Spleen (tissue), 11 donors: ENCODE measurements around the gene PPP1R16B. TPM values are rescaled to one million over a fixed set of nuclear protein-coding genes. Genes with fewer than 3 reads are reported as not detected.

Experiments used
- DNase-seq: peaks from one replicate; pipeline ENCODE4 v3.0.0-alpha.2; 2020
- H3K27ac ChIP-seq, 8 donors: fragments of 200-600 bp; sonication (generic) in 7 of 8; 1 replicate in 4 of 8; 2 replicates in 4 of 8; pipeline versions ENCODE4 v1.5.0 to v1.8.0; 2016 to 2021; ENCODE audit warnings: inconsistent platforms in 4 of 8, mild to moderate bottlenecking in 4 of 8, moderate library complexity in 1 of 8
- H3K27me3 ChIP-seq, 7 donors: fragments of 200-600 bp; sonication (generic) in 6 of 7; replicated peaks in 1 of 7; 1 replicate in 4 of 7; 2 replicates in 3 of 7; pipeline versions ENCODE4 v1.5.0 to v1.8.0; 2016 to 2021; ENCODE audit warnings: inconsistent platforms in 3 of 7, mild to moderate bottlenecking in 1 of 7
- H3K36me3 ChIP-seq, 6 donors: fragments of 200-600 bp; sonication (generic) in 5 of 6; 1 replicate in 4 of 6; 2 replicates in 2 of 6; pipeline versions ENCODE4 v1.5.0 to v1.8.0; 2016 to 2021; ENCODE audit warnings: inconsistent platforms in 2 of 6
- H3K4me1 ChIP-seq, 6 donors: fragments of 200-600 bp; sonication (generic) in 5 of 6; 1 replicate in 3 of 6; 2 replicates in 3 of 6; pipeline versions ENCODE4 v1.5.0 to v1.8.0; 2016 to 2021; ENCODE audit warnings: inconsistent platforms in 3 of 6
- H3K4me3 ChIP-seq, 8 donors: fragments of 200-600 bp; sonication (generic) in 7 of 8; 1 replicate in 4 of 8; 2 replicates in 4 of 8; pipeline versions ENCODE4 v1.5.0 to v1.8.0; 2016 to 2021; ENCODE audit warnings: inconsistent platforms in 4 of 8, mild to moderate bottlenecking in 4 of 8, moderate library complexity in 2 of 8
- H3K9me3 ChIP-seq, 8 donors: fragments of 200-600 bp; sonication (generic) in 7 of 8; 1 replicate in 4 of 8; 2 replicates in 4 of 8; pipeline versions ENCODE4 v1.5.0 to v1.8.0; 2016 to 2021; ENCODE audit warnings: inconsistent platforms in 4 of 8
- POLR2A ChIP-seq, 3 donors: fragments of 450-650 bp; IDR thresholded peaks; one replicate each; pipeline ENCODE4 v1.5.1; 2017; ENCODE audit warnings: antibody characterized with exemption in 3 of 3, mild to moderate bottlenecking in 1 of 3
- POLR2AphosphoS5 ChIP-seq, 3 donors: sonication (generic); formaldehyde crosslinking; IDR thresholded peaks; one replicate each; pipeline ENCODE4 v1.5.1; 2017; ENCODE audit warnings: antibody characterized with exemption in 3 of 3
- WGBS, 5 donors: extraction: QIAGEN DNeasy Blood & Tissue Kit in 3 of 5; methylation state at CpG; one replicate each; pipeline versions ENCODE4 v1.1.5 to v1.1.7; 2013 to 2018; 5-methylcytosine and 5-hydroxymethylcytosine counted together
- intact Hi-C: fragments of 100-400 bp; cut with DNase I; formaldehyde crosslinking; loops from one replicate; pipeline ENCODE4 v1.15.0; 2023; ENCODE audit warnings: low total_unique reads
- polyA plus RNA-seq, 3 donors: library from polyadenylated mRNA; stranded (reverse); fragments of 200-250 nt; gene quantifications; one replicate each; pipeline ENCODE4 v1.2.1, GENCODE V29; 2013
- small RNA-seq, 4 donors: library from RNA; depleted of rRNA; stranded (forward); fragments of <200 nt; gene quantifications; one replicate each; pipeline ENCODE3, GENCODE V24; 2016
- total RNA-seq, 7 donors: library from RNA; depleted of rRNA in 3 of 7; stranded (reverse); fragments of >200 nt in 3 of 7; fragmentation: NEBNext Ultra II Directional in 4 of 7; extraction: Animal tissue kit (Norgen Biotek cat#: 25700) in 4 of 7; gene quantifications; one replicate each; pipeline versions ENCODE4 v1.1.0 to v1.2.1, GENCODE V29; 2016 to 2021
- TF ChIP-seq, protein P1 (sequence below), 11 experiments: fragments of 200-600 bp in 7 of 11; fragments of 450-650 bp in 4 of 11; sonication (generic) in 4 of 11; IDR thresholded peaks in 8 of 11; conservative IDR thresholded peaks in 3 of 11; 1 replicate in 7 of 11; 2 replicates in 4 of 11; pipeline versions ENCODE4 v1.4.0 to v1.8.0; 2016 to 2021; ENCODE audit warnings: antibody characterized with exemption in 11 of 11, inconsistent platforms in 4 of 11, mild to moderate bottlenecking in 1 of 11
- donor health status: healthy with polysubstance abuse.
- donor health status: DM: no; HTN: no; CAD: no; lungs with moderate emphysema.
- donor health status: DM: no; HTN: no; CAD: no.
- donor health status: Bipolar disorder and iron deficiency.
- donor health status: healthy.
- donor health status: DM: no; HTN: no; CAD: no.
- donor health status: DM: yes; HTN: yes; CAD: no.

PPP1R16B gene
- total and polyA plus RNA-seq, 10 donors: 16.0 to 66.0 (median 43.1) TPM

DNA sequence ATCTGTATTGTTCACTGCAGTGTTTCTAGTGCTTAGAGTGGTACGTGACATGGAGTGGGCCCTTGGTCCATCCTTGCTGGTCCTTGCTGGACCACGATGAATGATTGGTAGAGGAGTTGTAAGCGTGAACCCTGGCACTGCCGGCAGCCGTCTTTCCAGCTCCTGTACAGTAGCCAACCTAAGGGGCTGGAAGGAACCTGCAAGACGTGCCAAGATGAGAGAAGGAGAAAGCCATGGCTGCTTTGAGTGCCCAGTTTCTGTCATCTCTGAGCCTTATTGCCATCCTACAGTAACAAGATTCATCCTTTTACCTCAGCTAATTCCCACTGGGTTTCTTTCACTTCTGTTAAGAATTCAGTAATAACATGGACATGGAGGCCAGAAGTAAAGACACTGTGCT lies 162.6 kb downstream of the PPP1R16B start:
- Histone ChIP-seq H3K4me3 (no peak overlapping the region), H3K4me1 (peaks cover 4 to 20% (median 7%) of the 10 kb centered on the region in 6 donors), H3K36me3 (peaks cover 0 to 72% (median 22%) of the 10 kb centered on the region in 6 donors), H3K9me3 (no peaks in the 10 kb centered on the region), H3K27me3 (no peaks in the 10 kb centered on the region), H3K27ac (no peak overlapping the region)
- WGBS, 5 donors: 93 to 98% (median 95%) methylated on average over 5 to 6 of the region's 6 CpGs
- intact Hi-C loops: no loop called here
- TF ChIP-seq POLR2AphosphoS5 (IDR thresholded peaks at IDR 0.05): no peak
- no peak for TF ChIP-seq POLR2A (IDR thresholded peaks at IDR 0.05)
- TF ChIP-seq, protein P1, sequence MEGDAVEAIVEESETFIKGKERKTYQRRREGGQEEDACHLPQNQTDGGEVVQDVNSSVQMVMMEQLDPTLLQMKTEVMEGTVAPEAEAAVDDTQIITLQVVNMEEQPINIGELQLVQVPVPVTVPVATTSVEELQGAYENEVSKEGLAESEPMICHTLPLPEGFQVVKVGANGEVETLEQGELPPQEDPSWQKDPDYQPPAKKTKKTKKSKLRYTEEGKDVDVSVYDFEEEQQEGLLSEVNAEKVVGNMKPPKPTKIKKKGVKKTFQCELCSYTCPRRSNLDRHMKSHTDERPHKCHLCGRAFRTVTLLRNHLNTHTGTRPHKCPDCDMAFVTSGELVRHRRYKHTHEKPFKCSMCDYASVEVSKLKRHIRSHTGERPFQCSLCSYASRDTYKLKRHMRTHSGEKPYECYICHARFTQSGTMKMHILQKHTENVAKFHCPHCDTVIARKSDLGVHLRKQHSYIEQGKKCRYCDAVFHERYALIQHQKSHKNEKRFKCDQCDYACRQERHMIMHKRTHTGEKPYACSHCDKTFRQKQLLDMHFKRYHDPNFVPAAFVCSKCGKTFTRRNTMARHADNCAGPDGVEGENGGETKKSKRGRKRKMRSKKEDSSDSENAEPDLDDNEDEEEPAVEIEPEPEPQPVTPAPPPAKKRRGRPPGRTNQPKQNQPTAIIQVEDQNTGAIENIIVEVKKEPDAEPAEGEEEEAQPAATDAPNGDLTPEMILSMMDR (IDR thresholded peaks at IDR 0.05 in 8 of 11, conservative IDR thresholded peaks at IDR 0.05 in 3 of 11): no peak
- no peak for DNase-seq

DNA sequence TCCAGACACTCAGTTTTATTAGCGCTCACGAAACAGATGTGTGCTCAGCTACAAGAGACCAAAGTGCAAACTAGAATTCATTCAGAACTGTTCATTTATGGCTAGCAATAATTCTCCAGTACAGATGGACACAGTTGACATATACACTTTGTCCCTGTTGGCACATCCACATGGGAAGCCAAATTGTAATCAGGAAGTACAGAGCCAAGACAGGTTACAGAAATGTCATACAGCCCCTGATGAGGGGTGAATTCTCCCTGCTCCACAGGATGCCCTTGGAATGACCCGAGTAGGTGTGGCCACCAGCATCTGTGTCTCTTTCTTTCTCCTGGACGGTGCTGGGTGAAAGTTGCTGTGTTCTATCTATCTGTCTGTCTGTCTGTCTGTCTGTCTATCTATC lies 164.2 kb downstream of the PPP1R16B start:
- intact Hi-C loops: no loop called here
- no peak overlapping the region for H3K4me3 ChIP-seq
- no peak for DNase-seq
- TF ChIP-seq POLR2AphosphoS5 (IDR thresholded peaks at IDR 0.05): no peak
- no peak for TF ChIP-seq POLR2A (IDR thresholded peaks at IDR 0.05)
- TF ChIP-seq, protein P1 (IDR thresholded peaks at IDR 0.05 in 8 of 11, conservative IDR thresholded peaks at IDR 0.05 in 3 of 11): no peak
- no peak overlapping the region for H3K27ac ChIP-seq
- peaks cover 0 to 3% (median 0%) of the 10 kb centered on the region in 6 donors for H3K4me1 ChIP-seq
- no peaks in the 10 kb centered on the region for H3K27me3 ChIP-seq
- no peaks in the 10 kb centered on the region for H3K9me3 ChIP-seq
- WGBS, 5 donors: 79 to 92% (median 87%) methylated on average over 4 of the region's 4 CpGs
- H3K36me3 ChIP-seq: peaks cover 0 to 82% (median 25%) of the 10 kb centered on the region in 6 donors

DNA sequence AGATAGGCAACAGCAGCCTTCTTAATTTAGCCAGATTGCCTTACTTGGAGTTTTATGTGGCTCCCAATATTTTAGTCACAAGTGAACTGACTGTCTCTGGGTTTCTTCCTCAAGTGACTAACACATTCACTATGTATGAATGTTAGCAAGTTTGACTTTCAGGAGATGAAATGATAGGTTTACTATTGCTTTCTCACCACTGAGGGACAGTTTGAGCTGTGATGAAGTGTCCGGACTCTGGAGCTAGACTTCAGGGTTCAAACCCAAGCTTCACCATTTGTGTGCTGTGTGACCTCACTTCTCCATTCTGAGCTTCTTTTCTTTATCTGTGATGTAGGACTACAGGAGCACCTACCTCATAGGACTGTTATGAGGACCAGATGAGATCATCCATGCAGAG lies 164.8 kb downstream of the PPP1R16B start:
- intact Hi-C loops: no loop called here
- 84 to 100% (median 97%) methylated on average over 1 of the region's 1 CpG for WGBS, 5 donors
- no peak overlapping the region for H3K4me3 ChIP-seq
- H3K27ac ChIP-seq: no peak overlapping the region
- no peaks in the 10 kb centered on the region for H3K27me3 ChIP-seq
- TF ChIP-seq, protein P1 (IDR thresholded peaks at IDR 0.05 in 8 of 11, conservative IDR thresholded peaks at IDR 0.05 in 3 of 11): no peak
- TF ChIP-seq POLR2AphosphoS5 (IDR thresholded peaks at IDR 0.05) (no peak), POLR2A (IDR thresholded peaks at IDR 0.05) (no peak)
- peaks cover 0 to 79% (median 25%) of the 10 kb centered on the region in 6 donors for H3K36me3 ChIP-seq
- peaks cover 0 to 3% (median 0%) of the 10 kb centered on the region in 6 donors for H3K4me1 ChIP-seq
- no peaks in the 10 kb centered on the region for H3K9me3 ChIP-seq
- DNase-seq: no peak

Small RNA genes lying within 50 kb of the gene (small RNA-seq; reads per million reads assigned to genes)
- gene AL023803.1: 0 reads per million in 4 donors

Other genes starting within 250 kb of the PPP1R16B start
- gene ADIG, start 224.5 kb upstream of the PPP1R16B start, total RNA-seq: not detected
- not detected for gene ADIG, start 224.5 kb upstream of the PPP1R16B start, polyA plus RNA-seq
- gene ARHGAP40, start 203.9 kb upstream of the PPP1R16B start, total RNA-seq: not detected
- under 1 TPM in 1 of 3 donors, not detected in 2; 0.03 TPM for gene ARHGAP40, start 203.9 kb upstream of the PPP1R16B start, polyA plus RNA-seq
- not detected for gene SLC32A1, start 81.2 kb upstream of the PPP1R16B start, total RNA-seq
- gene SLC32A1, start 81.2 kb upstream of the PPP1R16B start, polyA plus RNA-seq: not detected
- gene ACTR5, start 57.2 kb upstream of the PPP1R16B start, total RNA-seq: 10 to 100 TPM in 3 of 7 donors, 1 to 10 TPM in 4; 8.4 to 12.8 (median 9.6) TPM
- 10 to 100 TPM in 1 of 3 donors, 1 to 10 TPM in 2; 5.6 to 10.9 (median 9.4) TPM for gene ACTR5, start 57.2 kb upstream of the PPP1R16B start, polyA plus RNA-seq
- gene FAM83D, start 120.7 kb downstream of the PPP1R16B start, total RNA-seq: 1 to 10 TPM in 5 of 7 donors, under 1 TPM in 2; 0.46 to 3.0 (median 1.5) TPM
- gene FAM83D, start 120.7 kb downstream of the PPP1R16B start, polyA plus RNA-seq: 1 to 10 TPM in 2 of 3 donors, under 1 TPM in 1; 0.76 to 1.2 (median 1.2) TPM
- gene DHX35, start 156.6 kb downstream of the PPP1R16B start, total RNA-seq: 10 to 100 TPM in 6 of 7 donors, 1 to 10 TPM in 1; 9.0 to 16.4 (median 12.3) TPM
- 1 to 10 TPM; 4.7 to 8.1 (median 5.3) TPM for gene DHX35, start 156.6 kb downstream of the PPP1R16B start, polyA plus RNA-seq